ENCODE data around the gene GRK6. TPM values are rescaled to one million over a fixed set of nuclear protein-coding genes. Genes with fewer than 3 reads are reported as not detected.

GRK6 gene
- total and polyA plus RNA-seq, 2 experiments from 2014 or later, result 13.0 to 56.8 TPM

DNA sequence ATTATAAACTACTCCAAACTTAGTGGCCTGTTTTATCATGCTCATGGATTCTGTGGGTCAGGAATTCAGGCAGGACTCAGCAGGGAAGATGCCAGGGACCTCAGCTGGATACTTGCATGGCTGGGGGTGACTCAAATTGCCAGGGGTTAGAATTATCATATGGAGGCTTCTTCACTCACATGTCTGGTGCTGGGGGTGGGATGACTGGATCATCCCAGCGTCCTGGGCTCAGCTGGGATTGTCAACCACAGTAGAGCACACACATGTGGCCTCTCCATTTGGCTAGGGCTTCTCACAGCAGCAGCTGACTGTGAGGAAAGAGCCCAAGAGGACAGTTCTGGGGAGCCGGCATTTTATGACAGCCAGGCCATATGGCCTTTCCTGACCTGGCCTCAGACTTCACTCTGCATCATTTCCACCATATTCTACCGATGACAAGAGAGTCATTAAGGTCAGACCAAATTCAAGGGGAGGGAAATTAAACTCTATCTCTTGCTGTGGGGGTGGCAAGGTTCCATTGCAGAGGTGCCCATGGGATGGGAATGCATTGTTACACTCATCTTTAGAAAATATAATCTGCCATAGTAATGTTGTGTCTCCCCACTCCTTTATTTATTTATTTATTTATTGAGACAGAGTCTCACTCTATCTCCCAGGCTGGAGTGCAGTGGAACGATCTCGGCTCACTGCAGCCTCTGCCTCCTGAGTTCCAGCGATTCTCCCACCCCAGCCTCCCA, 5.2 kb upstream of the GRK6 start (continued):
- TF ChIP-seq, protein P1, sequence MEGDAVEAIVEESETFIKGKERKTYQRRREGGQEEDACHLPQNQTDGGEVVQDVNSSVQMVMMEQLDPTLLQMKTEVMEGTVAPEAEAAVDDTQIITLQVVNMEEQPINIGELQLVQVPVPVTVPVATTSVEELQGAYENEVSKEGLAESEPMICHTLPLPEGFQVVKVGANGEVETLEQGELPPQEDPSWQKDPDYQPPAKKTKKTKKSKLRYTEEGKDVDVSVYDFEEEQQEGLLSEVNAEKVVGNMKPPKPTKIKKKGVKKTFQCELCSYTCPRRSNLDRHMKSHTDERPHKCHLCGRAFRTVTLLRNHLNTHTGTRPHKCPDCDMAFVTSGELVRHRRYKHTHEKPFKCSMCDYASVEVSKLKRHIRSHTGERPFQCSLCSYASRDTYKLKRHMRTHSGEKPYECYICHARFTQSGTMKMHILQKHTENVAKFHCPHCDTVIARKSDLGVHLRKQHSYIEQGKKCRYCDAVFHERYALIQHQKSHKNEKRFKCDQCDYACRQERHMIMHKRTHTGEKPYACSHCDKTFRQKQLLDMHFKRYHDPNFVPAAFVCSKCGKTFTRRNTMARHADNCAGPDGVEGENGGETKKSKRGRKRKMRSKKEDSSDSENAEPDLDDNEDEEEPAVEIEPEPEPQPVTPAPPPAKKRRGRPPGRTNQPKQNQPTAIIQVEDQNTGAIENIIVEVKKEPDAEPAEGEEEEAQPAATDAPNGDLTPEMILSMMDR (conservative IDR thresholded peaks at IDR 0.05; ENCODE audit: low read depth in 2 of 2), result no peak
- no peak for TF ChIP-seq EZH2phosphoT487 (IDR thresholded peaks at IDR 0.05; ENCODE audit: unreplicated experiment)

DNA sequence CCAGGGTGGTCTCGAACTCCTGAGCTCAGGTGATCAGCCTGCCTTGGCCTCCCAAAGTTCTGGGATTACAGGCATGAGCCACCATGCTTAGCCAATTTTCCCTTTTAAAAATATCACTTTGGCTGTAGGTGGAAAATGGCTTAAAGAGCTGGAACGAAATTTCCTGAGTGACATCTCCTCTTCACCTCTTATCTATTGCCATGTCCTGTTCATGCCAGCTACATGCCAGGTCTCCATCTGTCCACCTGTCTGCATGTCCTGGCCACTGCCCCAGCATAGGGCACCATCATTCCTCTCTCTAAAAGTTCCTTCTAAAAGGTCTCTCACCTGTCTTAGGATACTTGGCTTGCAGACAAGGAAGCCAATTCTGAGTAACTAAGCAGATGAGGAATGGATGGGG, 2.8 kb upstream of the GRK6 start:
- Mint-ChIP-seq H3K27ac (no peak overlapping the region), H3K9me3 (no peaks in the 10 kb centered on the region; the same call in 1 of the 3 replicates), H3K36me3 (ENCODE audit: low read depth) (no peaks in the 10 kb centered on the region), H3K4me3 (no peak overlapping the region), H3K27me3 (ENCODE audit: insufficient read depth, low read depth, poor library complexity) (peaks cover 19% of the 10 kb centered on the region), H3K4me1 (peaks cover 16% of the 10 kb centered on the region)
- ATAC-seq (no peak), DNase-seq (ENCODE audit: low spot score) (no peak)
- Histone ChIP-seq H3K27ac (ENCODE audit: low read depth) (no peak overlapping the region), H3K36me3 (ENCODE audit: insufficient read depth) (no peaks in the 10 kb centered on the region), H3K9me2 (ENCODE audit: insufficient read depth) (no peaks in the 10 kb centered on the region), H3K4me3 (no peak overlapping the region), H3K4me2 (no peak overlapping the region), H3K4me1 (ENCODE audit: insufficient read depth) (peaks cover 18% of the 10 kb centered on the region), H3K79me2 (replicated peaks; ENCODE audit: insufficient read depth) (peaks cover 17% of the 10 kb centered on the region), H3F3A (replicated peaks; ENCODE audit: low read depth) (peaks cover 16% of the 10 kb centered on the region), H4K20me1 (replicated peaks; ENCODE audit: insufficient read depth) (peaks cover 9% of the 10 kb centered on the region; the same call in 1 of the 2 replicates), H3K27me3 (ENCODE audit: insufficient read depth) (no peaks in the 10 kb centered on the region), H2AFZ (no peak overlapping the region)
- no peak for TF ChIP-seq CREB1 (CRISPR knock-in tag; IDR thresholded peaks at IDR 0.05; ENCODE audit: low read depth)
- TF ChIP-seq POLR2AphosphoS5 (IDR thresholded peaks at IDR 0.05; ENCODE audit: low read depth), result no peak
- TF ChIP-seq, protein P2, sequence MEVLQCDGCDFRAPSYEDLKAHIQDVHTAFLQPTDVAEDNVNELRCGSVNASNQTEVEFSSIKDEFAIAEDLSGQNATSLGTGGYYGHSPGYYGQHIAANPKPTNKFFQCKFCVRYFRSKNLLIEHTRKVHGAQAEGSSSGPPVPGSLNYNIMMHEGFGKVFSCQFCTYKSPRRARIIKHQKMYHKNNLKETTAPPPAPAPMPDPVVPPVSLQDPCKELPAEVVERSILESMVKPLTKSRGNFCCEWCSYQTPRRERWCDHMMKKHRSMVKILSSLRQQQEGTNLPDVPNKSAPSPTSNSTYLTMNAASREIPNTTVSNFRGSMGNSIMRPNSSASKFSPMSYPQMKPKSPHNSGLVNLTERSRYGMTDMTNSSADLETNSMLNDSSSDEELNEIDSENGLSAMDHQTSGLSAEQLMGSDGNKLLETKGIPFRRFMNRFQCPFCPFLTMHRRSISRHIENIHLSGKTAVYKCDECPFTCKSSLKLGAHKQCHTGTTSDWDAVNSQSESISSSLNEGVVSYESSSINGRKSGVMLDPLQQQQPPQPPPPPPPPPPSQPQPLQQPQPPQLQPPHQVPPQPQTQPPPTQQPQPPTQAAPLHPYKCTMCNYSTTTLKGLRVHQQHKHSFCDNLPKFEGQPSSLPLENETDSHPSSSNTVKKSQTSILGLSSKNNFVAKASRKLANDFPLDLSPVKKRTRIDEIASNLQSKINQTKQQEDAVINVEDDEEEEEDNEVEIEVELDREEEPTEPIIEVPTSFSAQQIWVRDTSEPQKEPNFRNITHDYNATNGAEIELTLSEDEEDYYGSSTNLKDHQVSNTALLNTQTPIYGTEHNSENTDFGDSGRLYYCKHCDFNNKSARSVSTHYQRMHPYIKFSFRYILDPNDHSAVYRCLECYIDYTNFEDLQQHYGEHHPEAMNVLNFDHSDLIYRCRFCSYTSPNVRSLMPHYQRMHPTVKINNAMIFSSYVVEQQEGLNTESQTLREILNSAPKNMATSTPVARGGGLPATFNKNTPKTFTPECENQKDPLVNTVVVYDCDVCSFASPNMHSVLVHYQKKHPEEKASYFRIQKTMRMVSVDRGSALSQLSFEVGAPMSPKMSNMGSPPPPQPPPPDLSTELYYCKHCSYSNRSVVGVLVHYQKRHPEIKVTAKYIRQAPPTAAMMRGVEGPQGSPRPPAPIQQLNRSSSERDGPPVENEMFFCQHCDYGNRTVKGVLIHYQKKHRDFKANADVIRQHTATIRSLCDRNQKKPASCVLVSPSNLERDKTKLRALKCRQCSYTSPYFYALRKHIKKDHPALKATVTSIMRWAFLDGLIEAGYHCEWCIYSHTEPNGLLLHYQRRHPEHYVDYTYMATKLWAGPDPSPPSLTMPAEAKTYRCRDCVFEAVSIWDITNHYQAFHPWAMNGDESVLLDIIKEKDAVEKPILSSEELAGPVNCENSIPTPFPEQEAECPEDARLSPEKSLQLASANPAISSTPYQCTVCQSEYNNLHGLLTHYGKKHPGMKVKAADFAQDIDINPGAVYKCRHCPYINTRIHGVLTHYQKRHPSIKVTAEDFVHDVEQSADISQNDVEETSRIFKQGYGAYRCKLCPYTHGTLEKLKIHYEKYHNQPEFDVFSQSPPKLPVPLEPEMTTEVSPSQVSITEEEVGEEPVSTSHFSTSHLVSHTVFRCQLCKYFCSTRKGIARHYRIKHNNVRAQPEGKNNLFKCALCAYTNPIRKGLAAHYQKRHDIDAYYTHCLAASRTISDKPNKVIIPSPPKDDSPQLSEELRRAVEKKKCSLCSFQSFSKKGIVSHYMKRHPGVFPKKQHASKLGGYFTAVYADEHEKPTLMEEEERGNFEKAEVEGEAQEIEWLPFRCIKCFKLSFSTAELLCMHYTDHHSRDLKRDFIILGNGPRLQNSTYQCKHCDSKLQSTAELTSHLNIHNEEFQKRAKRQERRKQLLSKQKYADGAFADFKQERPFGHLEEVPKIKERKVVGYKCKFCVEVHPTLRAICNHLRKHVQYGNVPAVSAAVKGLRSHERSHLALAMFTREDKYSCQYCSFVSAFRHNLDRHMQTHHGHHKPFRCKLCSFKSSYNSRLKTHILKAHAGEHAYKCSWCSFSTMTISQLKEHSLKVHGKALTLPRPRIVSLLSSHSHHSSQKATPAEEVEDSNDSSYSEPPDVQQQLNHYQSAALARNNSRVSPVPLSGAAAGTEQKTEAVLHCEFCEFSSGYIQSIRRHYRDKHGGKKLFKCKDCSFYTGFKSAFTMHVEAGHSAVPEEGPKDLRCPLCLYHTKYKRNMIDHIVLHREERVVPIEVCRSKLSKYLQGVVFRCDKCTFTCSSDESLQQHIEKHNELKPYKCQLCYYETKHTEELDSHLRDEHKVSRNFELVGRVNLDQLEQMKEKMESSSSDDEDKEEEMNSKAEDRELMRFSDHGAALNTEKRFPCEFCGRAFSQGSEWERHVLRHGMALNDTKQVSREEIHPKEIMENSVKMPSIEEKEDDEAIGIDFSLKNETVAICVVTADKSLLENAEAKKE (CRISPR knock-in tag; IDR thresholded peaks at IDR 0.05), result no peak
- TF ChIP-seq EZH2phosphoT487 (IDR thresholded peaks at IDR 0.05; ENCODE audit: unreplicated experiment), result no peak
- TF ChIP-seq, protein P3, sequence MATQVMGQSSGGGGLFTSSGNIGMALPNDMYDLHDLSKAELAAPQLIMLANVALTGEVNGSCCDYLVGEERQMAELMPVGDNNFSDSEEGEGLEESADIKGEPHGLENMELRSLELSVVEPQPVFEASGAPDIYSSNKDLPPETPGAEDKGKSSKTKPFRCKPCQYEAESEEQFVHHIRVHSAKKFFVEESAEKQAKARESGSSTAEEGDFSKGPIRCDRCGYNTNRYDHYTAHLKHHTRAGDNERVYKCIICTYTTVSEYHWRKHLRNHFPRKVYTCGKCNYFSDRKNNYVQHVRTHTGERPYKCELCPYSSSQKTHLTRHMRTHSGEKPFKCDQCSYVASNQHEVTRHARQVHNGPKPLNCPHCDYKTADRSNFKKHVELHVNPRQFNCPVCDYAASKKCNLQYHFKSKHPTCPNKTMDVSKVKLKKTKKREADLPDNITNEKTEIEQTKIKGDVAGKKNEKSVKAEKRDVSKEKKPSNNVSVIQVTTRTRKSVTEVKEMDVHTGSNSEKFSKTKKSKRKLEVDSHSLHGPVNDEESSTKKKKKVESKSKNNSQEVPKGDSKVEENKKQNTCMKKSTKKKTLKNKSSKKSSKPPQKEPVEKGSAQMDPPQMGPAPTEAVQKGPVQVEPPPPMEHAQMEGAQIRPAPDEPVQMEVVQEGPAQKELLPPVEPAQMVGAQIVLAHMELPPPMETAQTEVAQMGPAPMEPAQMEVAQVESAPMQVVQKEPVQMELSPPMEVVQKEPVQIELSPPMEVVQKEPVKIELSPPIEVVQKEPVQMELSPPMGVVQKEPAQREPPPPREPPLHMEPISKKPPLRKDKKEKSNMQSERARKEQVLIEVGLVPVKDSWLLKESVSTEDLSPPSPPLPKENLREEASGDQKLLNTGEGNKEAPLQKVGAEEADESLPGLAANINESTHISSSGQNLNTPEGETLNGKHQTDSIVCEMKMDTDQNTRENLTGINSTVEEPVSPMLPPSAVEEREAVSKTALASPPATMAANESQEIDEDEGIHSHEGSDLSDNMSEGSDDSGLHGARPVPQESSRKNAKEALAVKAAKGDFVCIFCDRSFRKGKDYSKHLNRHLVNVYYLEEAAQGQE (IDR thresholded peaks at IDR 0.05; ENCODE audit: unreplicated experiment), result no peak
- TF ChIP-seq, protein P1 (conservative IDR thresholded peaks at IDR 0.05; ENCODE audit: low read depth in 2 of 2), result no peak
- no peak for TF ChIP-seq EZH2 (IDR thresholded peaks at IDR 0.05; ENCODE audit: low read depth, unreplicated experiment)

Data from GM23338 (cell line).